Measurements from ENCODE around the gene MC1R. TPM values are rescaled to one million over a fixed set of nuclear protein-coding genes. Genes with fewer than 3 reads are reported as not detected.

The MC1R gene
- polyA plus RNA-seq, 2 of the 4 experiments (the other 2 are of a cell fraction) = 7.4 to 8.0 TPM

DNA sequence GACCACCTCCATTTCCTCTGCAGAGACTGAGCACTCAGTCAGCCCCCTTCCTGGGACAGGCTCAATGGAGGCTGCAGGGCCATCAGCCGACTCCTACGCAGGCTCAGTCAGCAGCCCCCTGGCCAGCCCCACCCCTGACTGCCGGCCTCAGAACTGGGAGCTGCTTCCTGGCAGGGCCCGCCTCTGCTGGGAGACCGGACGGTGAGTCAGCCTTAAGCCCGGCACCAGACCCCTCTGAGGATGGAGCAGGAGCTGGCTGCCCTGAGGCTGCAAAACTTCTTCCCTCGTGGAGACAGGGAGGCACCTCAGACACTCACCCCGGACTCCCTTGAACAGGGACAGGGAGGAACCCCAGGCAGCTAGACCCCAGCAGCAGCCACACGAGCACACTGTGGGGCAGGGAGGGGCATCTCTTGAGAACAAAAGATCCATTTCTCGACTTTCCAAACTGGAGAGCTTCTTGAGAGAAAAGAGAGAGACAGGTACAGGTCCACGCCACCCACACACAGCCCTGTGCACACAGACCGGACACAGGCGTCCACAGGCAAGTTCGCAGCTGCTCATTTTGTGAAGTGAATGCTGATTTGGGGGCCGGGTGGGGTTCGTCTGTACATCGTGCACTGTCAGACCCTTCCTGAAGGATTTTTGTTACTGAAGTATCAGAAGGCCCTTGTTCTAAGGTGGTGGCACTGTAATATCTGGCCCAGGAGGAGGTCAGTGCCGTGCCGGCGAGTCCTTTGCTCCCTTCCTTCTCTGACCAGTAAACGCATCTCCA, 3.2 kb downstream of the MC1R start:
- peak overlapping the region; percentile 83 for H3K4me3 ChIP-seq
- H3K27ac ChIP-seq = peak overlapping the region; percentile 98 to 99
- DNase-seq (ENCODE audit: low read depth in 1 of 2, low spot score in 1 of 2) (peak; percentile 90), FAIRE-seq (no peak), ATAC-seq (peak; percentile 33 to 67)
- POLR2A ChIA-PET = interaction anchor here (0.8 to 3.1 kb wide), 13 partner anchors 12 to 235 kb away, joined by 3 to 34 read pairs (median 5); partner anchors contain the start of genes CDK10, DEF8, TCF25 and VPS9D1
- peaks cover 61% of the 10 kb centered on the region for H3K4me1 ChIP-seq
- CTCF ChIA-PET = interaction anchor here (0.9 to 11.8 kb wide), 7 partner anchors 12 to 163 kb away, joined by 3 to 109 read pairs (median 5); partner anchors contain the start of gene DEF8
- H3K4me2 ChIP-seq = peak overlapping the region; percentile 96
- under 1% methylated on average over 16 of the region's 22 CpGs for WGBS (ENCODE audit: missing lambda C conversion rate)
- no peaks in the 10 kb centered on the region for H3K9me3 ChIP-seq
- TF ChIP-seq HDAC2 (IDR thresholded peaks at IDR 0.05) (no peak), HEYL (CRISPR knock-in tag; IDR thresholded peaks at IDR 0.05) (no peak), EHMT2 (IDR thresholded peaks at IDR 0.05; ENCODE audit: low read depth) (no peak), JUN (IDR thresholded peaks at IDR 0.05) (peak; percentile 50 to 74; a peak in 4 of 5 replicates), BHLHE40 (IDR thresholded peaks at IDR 0.05; ENCODE audit: low read depth, low read length) (no peak), KDM5A (IDR thresholded peaks at IDR 0.05) (no peak), ZC3H11A (IDR thresholded peaks at IDR 0.05) (no peak), CHD2 (IDR thresholded peaks at IDR 0.05; ENCODE audit: low read length, partially characterized antibody) (no peak), RCOR1 (IDR thresholded peaks at IDR 0.05; ENCODE audit: low read depth, low read length) (no peak), SREBF2 (IDR thresholded peaks at IDR 0.05) (no peak), FOSB (CRISPR knock-in tag; IDR thresholded peaks at IDR 0.05) (peak; percentile 35; the same call in 1 of the 2 replicates), ESRRA (IDR thresholded peaks at IDR 0.05; ENCODE audit: borderline replicate concordance, low read length) (no peak), CEBPB (IDR thresholded peaks at IDR 0.05) (no peak), CHD4 (IDR thresholded peaks at IDR 0.05; ENCODE audit: borderline replicate concordance) (no peak), MAZ (IDR thresholded peaks at IDR 0.05; ENCODE audit: borderline replicate concordance, low read depth, low read length) (no peak), TFCP2L1 (CRISPR knock-in tag; IDR thresholded peaks at IDR 0.05) (no peak), NPAS2 (CRISPR knock-in tag; IDR thresholded peaks at IDR 0.05; ENCODE audit: borderline replicate concordance) (no peak), NR3C1 (IDR thresholded peaks at IDR 0.05) (no peak), EHF (CRISPR knock-in tag; IDR thresholded peaks at IDR 0.05) (no peak), HOXB5 (CRISPR knock-in tag; IDR thresholded peaks at IDR 0.05) (no peak), GATA3 (IDR thresholded peaks at IDR 0.05; ENCODE audit: borderline replicate concordance) (no peak; the same call in 1 of the 2 replicates), HOXB13 (CRISPR knock-in tag; IDR thresholded peaks at IDR 0.05; ENCODE audit: low read depth) (no peak), MAFK (IDR thresholded peaks at IDR 0.05; ENCODE audit: partially characterized antibody) (peak; percentile 66), POLR2A (IDR thresholded peaks at IDR 0.05; ENCODE audit: low read length) (peak; percentile 85), RFX5 (IDR thresholded peaks at IDR 0.05) (no peak), RAD21 (conservative IDR thresholded peaks at IDR 0.05 in 1 of 2, IDR thresholded peaks at IDR 0.05 in 1 of 2) (no peak), KDM1A (IDR thresholded peaks at IDR 0.05; ENCODE audit: low read depth) (no peak)
- TF ChIP-seq, protein P1, sequence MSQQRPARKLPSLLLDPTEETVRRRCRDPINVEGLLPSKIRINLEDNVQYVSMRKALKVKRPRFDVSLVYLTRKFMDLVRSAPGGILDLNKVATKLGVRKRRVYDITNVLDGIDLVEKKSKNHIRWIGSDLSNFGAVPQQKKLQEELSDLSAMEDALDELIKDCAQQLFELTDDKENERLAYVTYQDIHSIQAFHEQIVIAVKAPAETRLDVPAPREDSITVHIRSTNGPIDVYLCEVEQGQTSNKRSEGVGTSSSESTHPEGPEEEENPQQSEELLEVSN (IDR thresholded peaks at IDR 0.05; ENCODE audit: borderline replicate concordance, low read depth) = peak; percentile 43; the same call in 1 of the 2 replicates
- TF ChIP-seq, protein P2, sequence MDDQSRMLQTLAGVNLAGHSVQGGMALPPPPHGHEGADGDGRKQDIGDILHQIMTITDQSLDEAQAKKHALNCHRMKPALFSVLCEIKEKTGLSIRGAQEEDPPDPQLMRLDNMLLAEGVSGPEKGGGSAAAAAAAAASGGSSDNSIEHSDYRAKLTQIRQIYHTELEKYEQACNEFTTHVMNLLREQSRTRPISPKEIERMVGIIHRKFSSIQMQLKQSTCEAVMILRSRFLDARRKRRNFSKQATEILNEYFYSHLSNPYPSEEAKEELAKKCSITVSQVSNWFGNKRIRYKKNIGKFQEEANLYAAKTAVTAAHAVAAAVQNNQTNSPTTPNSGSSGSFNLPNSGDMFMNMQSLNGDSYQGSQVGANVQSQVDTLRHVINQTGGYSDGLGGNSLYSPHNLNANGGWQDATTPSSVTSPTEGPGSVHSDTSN (IDR thresholded peaks at IDR 0.05) = no peak
- TF ChIP-seq, protein P3, sequence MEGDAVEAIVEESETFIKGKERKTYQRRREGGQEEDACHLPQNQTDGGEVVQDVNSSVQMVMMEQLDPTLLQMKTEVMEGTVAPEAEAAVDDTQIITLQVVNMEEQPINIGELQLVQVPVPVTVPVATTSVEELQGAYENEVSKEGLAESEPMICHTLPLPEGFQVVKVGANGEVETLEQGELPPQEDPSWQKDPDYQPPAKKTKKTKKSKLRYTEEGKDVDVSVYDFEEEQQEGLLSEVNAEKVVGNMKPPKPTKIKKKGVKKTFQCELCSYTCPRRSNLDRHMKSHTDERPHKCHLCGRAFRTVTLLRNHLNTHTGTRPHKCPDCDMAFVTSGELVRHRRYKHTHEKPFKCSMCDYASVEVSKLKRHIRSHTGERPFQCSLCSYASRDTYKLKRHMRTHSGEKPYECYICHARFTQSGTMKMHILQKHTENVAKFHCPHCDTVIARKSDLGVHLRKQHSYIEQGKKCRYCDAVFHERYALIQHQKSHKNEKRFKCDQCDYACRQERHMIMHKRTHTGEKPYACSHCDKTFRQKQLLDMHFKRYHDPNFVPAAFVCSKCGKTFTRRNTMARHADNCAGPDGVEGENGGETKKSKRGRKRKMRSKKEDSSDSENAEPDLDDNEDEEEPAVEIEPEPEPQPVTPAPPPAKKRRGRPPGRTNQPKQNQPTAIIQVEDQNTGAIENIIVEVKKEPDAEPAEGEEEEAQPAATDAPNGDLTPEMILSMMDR (IDR thresholded peaks at IDR 0.05) = no peak
- TF ChIP-seq, protein P4, sequence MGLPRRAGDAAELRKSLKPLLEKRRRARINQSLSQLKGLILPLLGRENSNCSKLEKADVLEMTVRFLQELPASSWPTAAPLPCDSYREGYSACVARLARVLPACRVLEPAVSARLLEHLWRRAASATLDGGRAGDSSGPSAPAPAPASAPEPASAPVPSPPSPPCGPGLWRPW (IDR thresholded peaks at IDR 0.05) = no peak
- TF ChIP-seq, protein P5, sequence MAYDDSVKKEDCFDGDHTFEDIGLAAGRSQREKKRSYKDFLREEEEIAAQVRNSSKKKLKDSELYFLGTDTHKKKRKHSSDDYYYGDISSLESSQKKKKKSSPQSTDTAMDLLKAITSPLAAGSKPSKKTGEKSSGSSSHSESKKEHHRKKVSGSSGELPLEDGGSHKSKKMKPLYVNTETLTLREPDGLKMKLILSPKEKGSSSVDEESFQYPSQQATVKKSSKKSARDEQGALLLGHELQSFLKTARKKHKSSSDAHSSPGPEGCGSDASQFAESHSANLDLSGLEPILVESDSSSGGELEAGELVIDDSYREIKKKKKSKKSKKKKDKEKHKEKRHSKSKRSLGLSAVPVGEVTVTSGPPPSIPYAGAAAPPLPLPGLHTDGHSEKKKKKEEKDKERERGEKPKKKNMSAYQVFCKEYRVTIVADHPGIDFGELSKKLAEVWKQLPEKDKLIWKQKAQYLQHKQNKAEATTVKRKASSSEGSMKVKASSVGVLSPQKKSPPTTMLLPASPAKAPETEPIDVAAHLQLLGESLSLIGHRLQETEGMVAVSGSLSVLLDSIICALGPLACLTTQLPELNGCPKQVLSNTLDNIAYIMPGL (CRISPR knock-in tag; IDR thresholded peaks at IDR 0.05; ENCODE audit: borderline replicate concordance) = no peak; the same call in 1 of the 2 replicates
- TF ChIP-seq, protein P6, sequence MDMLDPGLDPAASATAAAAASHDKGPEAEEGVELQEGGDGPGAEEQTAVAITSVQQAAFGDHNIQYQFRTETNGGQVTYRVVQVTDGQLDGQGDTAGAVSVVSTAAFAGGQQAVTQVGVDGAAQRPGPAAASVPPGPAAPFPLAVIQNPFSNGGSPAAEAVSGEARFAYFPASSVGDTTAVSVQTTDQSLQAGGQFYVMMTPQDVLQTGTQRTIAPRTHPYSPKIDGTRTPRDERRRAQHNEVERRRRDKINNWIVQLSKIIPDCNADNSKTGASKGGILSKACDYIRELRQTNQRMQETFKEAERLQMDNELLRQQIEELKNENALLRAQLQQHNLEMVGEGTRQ (IDR thresholded peaks at IDR 0.05) = no peak
- TF ChIP-seq, protein P7, sequence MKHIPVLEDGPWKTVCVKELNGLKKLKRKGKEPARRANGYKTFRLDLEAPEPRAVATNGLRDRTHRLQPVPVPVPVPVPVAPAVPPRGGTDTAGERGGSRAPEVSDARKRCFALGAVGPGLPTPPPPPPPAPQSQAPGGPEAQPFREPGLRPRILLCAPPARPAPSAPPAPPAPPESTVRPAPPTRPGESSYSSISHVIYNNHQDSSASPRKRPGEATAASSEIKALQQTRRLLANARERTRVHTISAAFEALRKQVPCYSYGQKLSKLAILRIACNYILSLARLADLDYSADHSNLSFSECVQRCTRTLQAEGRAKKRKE (CRISPR knock-in tag; IDR thresholded peaks at IDR 0.05; ENCODE audit: low read depth) = no peak

Measured in A549 (cell line).